SK-N-SH (cell line): ENCODE measurements around the gene STX16. TPM values are rescaled to one million over a fixed set of nuclear protein-coding genes. Genes with fewer than 3 reads are reported as not detected.

ENCODE experiments used
- CTCF ChIA-PET: fragments of 300-600, 350-600 bp; formaldehyde crosslinking; extraction: SDS; loops from one replicate; lab custom pipeline; 2021; lab: Yijun Ruan, JAX
- POLR2A ChIA-PET: fragments of 350-600 bp; sonication (Branson Sonifier 250); formaldehyde crosslinking; extraction: SDS; loops from one replicate; lab custom pipeline; 2020; ENCODE audit warnings: antibody characterized with exemption, inconsistent platforms; lab: Yijun Ruan, JAX
- DNase-seq: peaks from one replicate; pipeline ENCODE4 v3.0.0; 2012
- H2AFZ ChIP-seq: fragments of 200-600 bp; sonication (generic); 2 replicates; pipeline ENCODE4 v1.8.1; 2016; ENCODE audit warnings: antibody characterized with exemption, mild to moderate bottlenecking, low read depth
- H3F3A ChIP-seq: fragments of 200-600 bp; sonication (generic); replicated peaks from 2 replicates; pipeline ENCODE3; 2016; ENCODE audit warnings: antibody characterized with exemption, mild to moderate bottlenecking; ENCODE audit not compliant: insufficient read depth
- H3K27ac ChIP-seq, 2 experiments: fragments of 200-500 bp in 1 of 2; fragments of 200-600 bp in 1 of 2; sonication (Bioruptor generic) in 1 of 2; sonication (generic), shearing (Covaris generic) in 1 of 2; 2 replicates each; pipeline versions ENCODE4 v1.5.1 to v1.6.1; 2014 to 2016; ENCODE audit warnings: low read depth in 2 of 2, inconsistent platforms in 1 of 2, low read length in 1 of 2, mild to moderate bottlenecking in 1 of 2, mixed read lengths in 1 of 2
- H3K27me3 ChIP-seq: fragments of 200-600 bp; sonication (generic), shearing (Covaris generic); 2 replicates; pipeline ENCODE4 v1.6.1; 2016; ENCODE audit warnings: mixed run types; ENCODE audit not compliant: insufficient read depth
- H3K36me3 ChIP-seq, 2 experiments: fragments of 200-500 bp in 1 of 2; fragments of 200-600 bp in 1 of 2; sonication (Bioruptor generic) in 1 of 2; sonication (generic) in 1 of 2; replicated peaks in 1 of 2; 2 replicates each; pipeline versions ENCODE3 to v1.5.1; 2014 to 2016; ENCODE audit warnings: low read length in 1 of 2, mild to moderate bottlenecking in 1 of 2; ENCODE audit not compliant: insufficient read depth in 2 of 2, control insufficient read depth in 1 of 2
- H3K4me1 ChIP-seq, 2 experiments: fragments of 200-500 bp in 1 of 2; fragments of 200-600 bp in 1 of 2; sonication (Bioruptor generic) in 1 of 2; sonication (generic), shearing (Covaris generic) in 1 of 2; 2 replicates each; pipeline versions ENCODE4 v1.5.1 to v1.6.1; 2014 to 2016; ENCODE audit warnings: low read depth in 1 of 2, low read length in 1 of 2, mixed run types in 1 of 2; ENCODE audit not compliant: insufficient read depth in 2 of 2, control insufficient read depth in 1 of 2
- H3K4me2 ChIP-seq: fragments of 200-600 bp; sonication (generic), shearing (Covaris generic); 2 replicates; pipeline ENCODE4 v1.6.1; 2017; ENCODE audit warnings: mixed run types
- H3K4me3 ChIP-seq, 2 experiments: fragments of 200-500 bp in 1 of 2; fragments of 200-600 bp in 1 of 2; sonication (Bioruptor generic) in 1 of 2; sonication (generic), shearing (Covaris generic) in 1 of 2; 2 replicates each; pipeline versions ENCODE4 v1.5.1 to v1.8.1; 2014 to 2016; ENCODE audit warnings: low read depth in 2 of 2, inconsistent platforms in 1 of 2, low read length in 1 of 2, mild to moderate bottlenecking in 1 of 2, mixed read lengths in 1 of 2, moderate library complexity in 1 of 2
- H3K79me2 ChIP-seq: fragments of 200-600 bp; sonication (generic); 2 replicates; pipeline ENCODE4 v1.8.1; 2017; ENCODE audit warnings: mild to moderate bottlenecking; ENCODE audit not compliant: insufficient read depth
- H3K9ac ChIP-seq: fragments of 200-600 bp; sonication (generic); 2 replicates; pipeline ENCODE4 v1.6.1; 2017; ENCODE audit warnings: mixed run types
- H3K9me2 ChIP-seq: fragments of 200-600 bp; sonication (generic); 2 replicates; pipeline ENCODE4 v1.6.1; 2017; ENCODE audit warnings: mixed run types
- H3K9me3 ChIP-seq: fragments of 200-600 bp; sonication (generic); 2 replicates; pipeline ENCODE4 v1.6.1; 2017; ENCODE audit warnings: mixed run types, mild to moderate bottlenecking, moderate library complexity
- H4K20me1 ChIP-seq: fragments of 200-600 bp; sonication (generic); 2 replicates; pipeline ENCODE4 v1.6.1; 2017; ENCODE audit warnings: mild to moderate bottlenecking, mixed run types; ENCODE audit not compliant: insufficient read depth
- CHD2 ChIP-seq: fragments of 150-350 bp; IDR thresholded peaks from 2 replicates; pipeline ENCODE4 v1.6.1; 2018; ENCODE audit warnings: low read length; ENCODE audit not compliant: partially characterized antibody
- CTCF ChIP-seq: fragments of 200-600 bp; sonication (generic); IDR thresholded peaks from 2 replicates; pipeline ENCODE4 v1.6.1; 2017; ENCODE audit warnings: antibody characterized with exemption, mild to moderate bottlenecking, moderate library complexity
- ELF1 ChIP-seq: IDR thresholded peaks from 2 replicates; pipeline ENCODE4 v1.4.0; 2012
- EZH2phosphoT487 ChIP-seq: fragments of 200-600 bp; sonication (generic); IDR thresholded peaks from 2 replicates; pipeline ENCODE4 v1.6.1; 2017; ENCODE audit warnings: low read depth, mixed run types, mild to moderate bottlenecking, antibody characterized with exemption, moderate library complexity, borderline replicate concordance
- FOXJ3 ChIP-seq: sonication (generic); formaldehyde crosslinking; IDR thresholded peaks from 2 replicates; pipeline ENCODE4 v1.5.1; 2020; ENCODE audit warnings: mild to moderate bottlenecking, missing genetic modification reagents
- GABPA ChIP-seq: IDR thresholded peaks from 2 replicates; pipeline ENCODE4 v1.4.0; 2012; ENCODE audit warnings: low read depth, mild to moderate bottlenecking
- MEF2A ChIP-seq: IDR thresholded peaks from 2 replicates; pipeline ENCODE4 v1.4.0; 2012; ENCODE audit warnings: low read depth, borderline replicate concordance
- NFIC ChIP-seq: IDR thresholded peaks from 2 replicates; pipeline ENCODE4 v1.4.0; 2012; ENCODE audit warnings: borderline replicate concordance
- POLR2AphosphoS5 ChIP-seq: IDR thresholded peaks from 2 replicates; pipeline ENCODE4 v1.6.1; 2012; ENCODE audit warnings: low read depth, low read length
- RCOR1 ChIP-seq: fragments of 150-350 bp; IDR thresholded peaks from 2 replicates; pipeline ENCODE4 v1.6.1; 2017; ENCODE audit warnings: antibody characterized with exemption, low read length
- REST ChIP-seq: IDR thresholded peaks from 2 replicates; pipeline ENCODE4 v1.6.1; 2012; ENCODE audit warnings: mild to moderate bottlenecking, low read depth, low read length, moderate library complexity
- RFX5 ChIP-seq: IDR thresholded peaks from 2 replicates; pipeline ENCODE4 v1.6.1; 2012; ENCODE audit warnings: mild to moderate bottlenecking, improper control_type of control experiment, low read length
- RXRA ChIP-seq: IDR thresholded peaks from 2 replicates; pipeline ENCODE4 v1.4.0; 2012; ENCODE audit warnings: low read depth, mild to moderate bottlenecking, borderline replicate concordance
- TAF1 ChIP-seq: IDR thresholded peaks from 2 replicates; pipeline ENCODE4 v1.6.1; 2012; ENCODE audit warnings: low read depth, mild to moderate bottlenecking, low read length, moderate library complexity, borderline replicate concordance
- TCF12 ChIP-seq: IDR thresholded peaks from 2 replicates; pipeline ENCODE4 v1.4.0; 2012
- ZBTB33 ChIP-seq: IDR thresholded peaks from 2 replicates; pipeline ENCODE4 v1.4.0; 2012; ENCODE audit warnings: low read depth, borderline replicate concordance
- WGBS: methylation state at CpG from one replicate; pipeline ENCODE4 v1.1.6; 2017; ENCODE audit warnings: low lambda C conversion rate; 5-methylcytosine and 5-hydroxymethylcytosine counted together
- polyA plus RNA-seq, 3 experiments: library from polyadenylated mRNA; depleted of rRNA; stranded (reverse); fragments of >200 nt; gene quantifications; 2 replicates each; pipeline ENCODE4 v1.2.3, GENCODE V29; 2012
- TF ChIP-seq, protein P1 (sequence below): IDR thresholded peaks from 2 replicates; pipeline ENCODE4; 2012

The STX16 gene
- polyA plus RNA-seq, 1 of the 3 experiments (the other 2 are of a cell fraction), result 63.8 TPM

- no peak for TF ChIP-seq ZBTB33
- TF ChIP-seq RCOR1, result no peak
- no peak for TF ChIP-seq RFX5
- TF ChIP-seq NFIC, result no peak
- no peak for TF ChIP-seq GABPA
- no peak for TF ChIP-seq ELF1
- TF ChIP-seq RXRA, result no peak
- TF ChIP-seq MEF2A, result no peak
- TF ChIP-seq TCF12, result no peak
These were observed 62.8 kb downstream of the STX16 start (continued) for GRCh38 chr20:58713801-58714339.

GRCh38 chr20:58714340-58714922 is 63.3 kb downstream of the STX16 start:
- Histone ChIP-seq H3K9me2 (no peaks in the 10 kb centered on the region), H3K9ac (no peak overlapping the region), H3K79me2 (no peaks in the 10 kb centered on the region), H3K27me3 (no peaks in the 10 kb centered on the region), H2AFZ (no peak overlapping the region), H3K4me3 (no peak overlapping the region), H3F3A (no peaks in the 10 kb centered on the region), H3K36me3 (no peaks in the 10 kb centered on the region), H4K20me1 (no peaks in the 10 kb centered on the region), H3K27ac (no peak overlapping the region), H3K4me1 (peaks cover 0 to 5% of the 10 kb centered on the region in 2 experiments; a peak in 1 of 4 replicates), H3K9me3 (no peaks in the 10 kb centered on the region), H3K4me2 (no peak overlapping the region)
- ChIA-PET CTCF (no interaction called here), POLR2A (no interaction called here)
- 80% methylated on average over 2 of the region's 16 CpGs for WGBS
- DNase-seq, result peak; percentile 32
- TF ChIP-seq CHD2 (no peak), POLR2AphosphoS5 (no peak), TCF12 (no peak), RFX5 (no peak), TAF1 (no peak), CTCF (no peak), NFIC (no peak), REST (no peak), EZH2phosphoT487 (no peak), RXRA (no peak), FOXJ3 (CRISPR knock-in tag) (no peak), RCOR1 (no peak), GABPA (no peak)
- TF ChIP-seq, protein P1, sequence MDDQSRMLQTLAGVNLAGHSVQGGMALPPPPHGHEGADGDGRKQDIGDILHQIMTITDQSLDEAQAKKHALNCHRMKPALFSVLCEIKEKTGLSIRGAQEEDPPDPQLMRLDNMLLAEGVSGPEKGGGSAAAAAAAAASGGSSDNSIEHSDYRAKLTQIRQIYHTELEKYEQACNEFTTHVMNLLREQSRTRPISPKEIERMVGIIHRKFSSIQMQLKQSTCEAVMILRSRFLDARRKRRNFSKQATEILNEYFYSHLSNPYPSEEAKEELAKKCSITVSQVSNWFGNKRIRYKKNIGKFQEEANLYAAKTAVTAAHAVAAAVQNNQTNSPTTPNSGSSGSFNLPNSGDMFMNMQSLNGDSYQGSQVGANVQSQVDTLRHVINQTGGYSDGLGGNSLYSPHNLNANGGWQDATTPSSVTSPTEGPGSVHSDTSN, result no peak
